Measurements from ENCODE around the gene MGMT.

The MGMT gene

GRCh38 chr10:129472696-129473555 is 5.9 kb downstream of the MGMT start:
- DNase-seq (ENCODE audit: low read depth, low spot score), result no peak
- H3K4me3 ChIP-seq (ENCODE audit: low read depth, low read length), result no peak overlapping the region
- in situ Hi-C loops (cut with HindIII; ENCODE audit: low sequenced_read_pairs), result no loop called here
- no peak for TF ChIP-seq CTCF (IDR thresholded peaks at IDR 0.05; ENCODE audit: low read depth, low read length)

GRCh38 chr10:129474642-129475041 is 7.6 kb downstream of the MGMT start:
- no peak for TF ChIP-seq CTCF (IDR thresholded peaks at IDR 0.05; ENCODE audit: low read depth, low read length)
- DNase-seq (ENCODE audit: low read depth, low spot score), result no peak
- no peak overlapping the region for H3K4me3 ChIP-seq (ENCODE audit: low read depth, low read length)
- in situ Hi-C loops (cut with HindIII; ENCODE audit: low sequenced_read_pairs), result no loop called here

- no peak for TF ChIP-seq CTCF (IDR thresholded peaks at IDR 0.05; ENCODE audit: low read depth, low read length)
- H3K4me3 ChIP-seq (ENCODE audit: low read depth, low read length), result no peak overlapping the region
- in situ Hi-C loops (cut with HindIII; ENCODE audit: low sequenced_read_pairs), result no loop called here
- no peak for DNase-seq (ENCODE audit: low read depth, low spot score)
Observed at GRCh38 chr10:129476431-129476830, 9.4 kb downstream of the MGMT start.

GRCh38 chr10:129477051-129477450 is 10.0 kb downstream of the MGMT start:
- no peak for TF ChIP-seq CTCF (IDR thresholded peaks at IDR 0.05; ENCODE audit: low read depth, low read length)
- no peak for DNase-seq (ENCODE audit: low read depth, low spot score)
- H3K4me3 ChIP-seq (ENCODE audit: low read depth, low read length), result no peak overlapping the region
- in situ Hi-C loops (cut with HindIII; ENCODE audit: low sequenced_read_pairs), result no loop called here

GRCh38 chr10:129481641-129482040 is 14.6 kb downstream of the MGMT start:
- no peak for DNase-seq (ENCODE audit: low read depth, low spot score)
- no peak overlapping the region for H3K4me3 ChIP-seq (ENCODE audit: low read depth, low read length)
- in situ Hi-C loops (cut with HindIII; ENCODE audit: low sequenced_read_pairs), result no loop called here
- no peak for TF ChIP-seq CTCF (IDR thresholded peaks at IDR 0.05; ENCODE audit: low read depth, low read length)

GRCh38 chr10:129483430-129484010 is 16.5 kb downstream of the MGMT start:
- in situ Hi-C loops (cut with HindIII; ENCODE audit: low sequenced_read_pairs), result no loop called here
- no peak for TF ChIP-seq CTCF (IDR thresholded peaks at IDR 0.05; ENCODE audit: low read depth, low read length)
- H3K4me3 ChIP-seq (ENCODE audit: low read depth, low read length), result no peak overlapping the region
- peak; percentile 5 for DNase-seq (ENCODE audit: low read depth, low spot score)

Measured in astrocyte of the spinal cord (primary cell).